ENCODE results near the gene COL17A1.

- TF ChIP-seq, protein P1, sequence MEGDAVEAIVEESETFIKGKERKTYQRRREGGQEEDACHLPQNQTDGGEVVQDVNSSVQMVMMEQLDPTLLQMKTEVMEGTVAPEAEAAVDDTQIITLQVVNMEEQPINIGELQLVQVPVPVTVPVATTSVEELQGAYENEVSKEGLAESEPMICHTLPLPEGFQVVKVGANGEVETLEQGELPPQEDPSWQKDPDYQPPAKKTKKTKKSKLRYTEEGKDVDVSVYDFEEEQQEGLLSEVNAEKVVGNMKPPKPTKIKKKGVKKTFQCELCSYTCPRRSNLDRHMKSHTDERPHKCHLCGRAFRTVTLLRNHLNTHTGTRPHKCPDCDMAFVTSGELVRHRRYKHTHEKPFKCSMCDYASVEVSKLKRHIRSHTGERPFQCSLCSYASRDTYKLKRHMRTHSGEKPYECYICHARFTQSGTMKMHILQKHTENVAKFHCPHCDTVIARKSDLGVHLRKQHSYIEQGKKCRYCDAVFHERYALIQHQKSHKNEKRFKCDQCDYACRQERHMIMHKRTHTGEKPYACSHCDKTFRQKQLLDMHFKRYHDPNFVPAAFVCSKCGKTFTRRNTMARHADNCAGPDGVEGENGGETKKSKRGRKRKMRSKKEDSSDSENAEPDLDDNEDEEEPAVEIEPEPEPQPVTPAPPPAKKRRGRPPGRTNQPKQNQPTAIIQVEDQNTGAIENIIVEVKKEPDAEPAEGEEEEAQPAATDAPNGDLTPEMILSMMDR (IDR thresholded peaks at IDR 0.05; ENCODE audit: borderline replicate concordance, extremely low read depth, low read length, poor library complexity, severe bottlenecking), result no peak
- TF ChIP-seq EZH2 (IDR thresholded peaks at IDR 0.05; ENCODE audit: borderline replicate concordance, low read depth, low read length, severe bottlenecking), result no peak
Observed at GRCh38 chr10:104099269-104099668, 13.6 kb upstream of the COL17A1 start.

Data from DND-41 (cell line).